GM18909 (cell line): Measurements from ENCODE around the gene SH3TC2.

Source experiments
- ATAC-seq: cut with Tn5 transposase; IDR thresholded peaks from one replicate; pipeline ENCODE4 v1.9.1; 2021; ENCODE audit warnings: mild to moderate bottlenecking; ENCODE audit not compliant: unreplicated experiment, poor library complexity

SH3TC2 gene

DNA sequence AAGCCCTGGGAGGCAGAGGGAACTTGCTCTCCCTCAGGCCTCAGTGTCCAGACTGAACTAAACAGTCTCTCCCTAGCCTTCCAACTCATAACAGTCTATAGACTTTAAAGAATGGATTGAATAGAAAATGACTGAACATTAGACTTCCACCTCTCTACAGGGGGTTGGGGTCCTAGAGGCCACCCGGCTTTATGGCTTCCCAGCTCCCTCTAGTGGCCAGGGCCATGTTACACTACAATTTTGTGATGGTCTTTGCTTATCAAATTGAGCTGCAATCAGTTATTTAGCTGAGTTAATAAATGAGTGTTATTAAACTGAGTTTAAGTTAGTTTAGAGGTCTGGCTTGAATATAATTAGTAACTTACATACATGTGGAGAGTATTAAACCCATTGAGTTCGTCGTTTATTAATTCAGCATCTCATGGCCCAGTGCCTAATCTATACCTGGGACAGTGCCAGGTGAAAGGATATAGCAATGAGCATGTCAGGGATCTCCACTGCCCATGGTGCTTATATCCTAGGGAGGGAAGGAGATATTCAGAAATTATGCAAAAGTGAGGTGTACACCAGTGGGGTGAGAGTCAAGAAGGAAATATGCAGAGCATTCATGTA is 105.2 kb downstream of the SH3TC2 start:
- no peak for ATAC-seq

DNA sequence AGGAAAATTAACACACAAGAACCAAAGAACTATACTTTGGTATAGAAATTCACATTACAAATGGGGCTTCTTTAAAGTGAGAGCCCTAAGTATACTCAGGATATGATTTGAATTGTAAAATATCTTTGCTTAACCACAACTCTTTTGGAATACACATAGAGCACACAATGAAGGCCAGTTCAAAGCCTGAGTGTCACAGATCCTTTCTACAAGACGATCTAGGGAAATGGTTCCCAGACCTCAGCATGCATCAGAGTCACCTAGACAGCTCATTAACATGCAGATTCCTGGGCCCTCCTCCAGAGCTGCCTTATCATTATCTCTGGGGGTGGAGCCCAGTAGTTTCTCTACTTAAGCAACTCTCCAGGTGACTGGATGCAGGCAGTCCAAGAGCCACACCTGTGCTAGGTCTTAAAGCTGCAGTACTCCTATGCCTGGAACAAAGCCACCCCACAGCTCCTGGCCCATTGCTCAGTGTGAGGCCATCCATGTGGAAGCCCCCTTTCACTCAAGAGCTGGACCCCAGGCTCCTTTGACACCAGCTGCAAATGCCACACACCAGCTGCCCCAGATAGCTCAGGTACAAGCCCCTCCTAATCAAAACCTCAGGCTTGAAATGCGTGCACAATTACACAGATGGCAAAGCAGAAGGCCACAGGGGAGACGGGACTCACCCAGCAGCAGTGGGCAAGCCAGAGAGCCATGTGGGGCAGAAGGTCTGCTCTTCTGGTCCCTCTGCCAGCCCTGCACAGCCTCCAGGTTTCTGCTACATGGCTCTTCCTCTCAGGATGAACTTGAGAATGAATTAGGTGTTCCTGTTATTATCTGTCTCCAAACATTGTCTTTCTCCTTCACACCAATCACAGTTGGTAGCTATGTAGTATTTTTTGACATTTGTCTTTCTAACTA is 106.1 kb downstream of the SH3TC2 start:
- no peak for ATAC-seq
